ENCODE results near the gene PAK1. TPM values are rescaled to one million over a fixed set of nuclear protein-coding genes. Genes with fewer than 3 reads are reported as not detected.

Gene PAK1
- total and polyA plus RNA-seq, 10 of the 15 experiments (the other 5 are each of a cell fraction or from before 2014, with no cell fraction given), result 43.8 to 321 (median 110) TPM

DNA sequence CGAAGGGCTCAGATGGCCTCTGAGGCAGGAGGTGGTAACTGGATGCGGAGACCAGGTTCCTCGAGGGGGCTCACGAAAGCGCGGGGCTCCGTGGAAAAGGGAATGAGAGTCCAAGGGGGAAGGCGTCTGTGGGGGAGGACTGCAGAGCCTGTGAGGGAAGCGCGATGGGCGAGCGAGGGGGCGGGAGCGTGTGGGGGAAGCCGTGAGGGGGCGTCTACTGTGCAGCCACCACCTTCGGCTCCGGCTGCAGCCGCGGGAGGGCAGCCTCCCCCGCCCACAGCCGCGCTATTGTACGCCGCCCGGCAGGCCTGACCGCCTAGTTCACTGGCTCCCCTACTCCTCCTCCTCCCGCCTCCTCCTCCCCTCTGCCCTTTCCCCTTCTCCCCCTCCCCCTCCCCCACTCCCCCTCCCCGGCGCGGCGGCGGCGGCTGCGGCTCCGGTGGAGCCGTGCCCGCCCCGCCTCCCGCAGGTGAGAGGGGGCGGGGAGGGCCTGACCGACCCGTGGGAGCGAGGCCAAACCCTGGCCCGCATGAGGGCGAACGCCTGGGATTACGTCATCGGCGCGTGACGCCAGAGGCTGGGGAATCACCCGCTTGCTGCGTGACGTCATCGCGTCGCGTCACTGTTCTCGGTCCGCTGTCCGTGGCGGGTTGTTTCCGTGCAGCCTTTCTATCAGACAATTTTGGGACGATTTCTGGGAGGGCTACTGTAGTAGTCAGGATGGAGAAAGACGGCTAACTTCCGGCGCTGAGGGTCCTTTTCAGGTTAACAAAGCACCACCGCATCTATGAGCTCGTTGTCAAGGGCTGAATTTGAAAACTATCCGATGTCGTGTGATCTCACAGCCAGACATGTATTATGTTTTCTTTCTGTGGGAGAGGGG, at the start of gene PAK1 (continued):
- TF ChIP-seq, protein P1, sequence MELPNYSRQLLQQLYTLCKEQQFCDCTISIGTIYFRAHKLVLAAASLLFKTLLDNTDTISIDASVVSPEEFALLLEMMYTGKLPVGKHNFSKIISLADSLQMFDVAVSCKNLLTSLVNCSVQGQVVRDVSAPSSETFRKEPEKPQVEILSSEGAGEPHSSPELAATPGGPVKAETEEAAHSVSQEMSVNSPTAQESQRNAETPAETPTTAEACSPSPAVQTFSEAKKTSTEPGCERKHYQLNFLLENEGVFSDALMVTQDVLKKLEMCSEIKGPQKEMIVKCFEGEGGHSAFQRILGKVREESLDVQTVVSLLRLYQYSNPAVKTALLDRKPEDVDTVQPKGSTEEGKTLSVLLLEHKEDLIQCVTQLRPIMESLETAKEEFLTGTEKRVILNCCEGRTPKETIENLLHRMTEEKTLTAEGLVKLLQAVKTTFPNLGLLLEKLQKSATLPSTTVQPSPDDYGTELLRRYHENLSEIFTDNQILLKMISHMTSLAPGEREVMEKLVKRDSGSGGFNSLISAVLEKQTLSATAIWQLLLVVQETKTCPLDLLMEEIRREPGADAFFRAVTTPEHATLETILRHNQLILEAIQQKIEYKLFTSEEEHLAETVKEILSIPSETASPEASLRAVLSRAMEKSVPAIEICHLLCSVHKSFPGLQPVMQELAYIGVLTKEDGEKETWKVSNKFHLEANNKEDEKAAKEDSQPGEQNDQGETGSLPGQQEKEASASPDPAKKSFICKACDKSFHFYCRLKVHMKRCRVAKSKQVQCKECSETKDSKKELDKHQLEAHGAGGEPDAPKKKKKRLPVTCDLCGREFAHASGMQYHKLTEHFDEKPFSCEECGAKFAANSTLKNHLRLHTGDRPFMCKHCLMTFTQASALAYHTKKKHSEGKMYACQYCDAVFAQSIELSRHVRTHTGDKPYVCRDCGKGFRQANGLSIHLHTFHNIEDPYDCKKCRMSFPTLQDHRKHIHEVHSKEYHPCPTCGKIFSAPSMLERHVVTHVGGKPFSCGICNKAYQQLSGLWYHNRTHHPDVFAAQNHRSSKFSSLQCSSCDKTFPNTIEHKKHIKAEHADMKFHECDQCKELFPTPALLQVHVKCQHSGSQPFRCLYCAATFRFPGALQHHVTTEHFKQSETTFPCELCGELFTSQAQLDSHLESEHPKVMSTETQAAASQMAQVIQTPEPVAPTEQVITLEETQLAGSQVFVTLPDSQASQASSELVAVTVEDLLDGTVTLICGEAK (IDR thresholded peaks at IDR 0.05; ENCODE audit: borderline replicate concordance), result no peak; the same call in 1 of the 2 replicates
- TF ChIP-seq STAT3 (IDR thresholded peaks at IDR 0.05; ENCODE audit: low read depth, low read length) (no peak), EZH2 (IDR thresholded peaks at IDR 0.05; ENCODE audit: borderline replicate concordance, control insufficient read depth, low read depth, low read length) (no peak), EGR1 (IDR thresholded peaks at IDR 0.05; ENCODE audit: borderline replicate concordance in 1 of 2, low read depth in 2 of 2, low read length in 2 of 2) (peak in 1 of 2 experiments; percentile 97; a peak in 2 of 3 replicates), CHD4 (IDR thresholded peaks at IDR 0.05) (no peak), NBN (IDR thresholded peaks at IDR 0.05) (peak; percentile 100), SIN3A (IDR thresholded peaks at IDR 0.05; ENCODE audit: low read depth, low read length) (no peak), PRDM15 (CRISPR knock-in tag; IDR thresholded peaks at IDR 0.05) (peak; percentile 82), CEBPB (IDR thresholded peaks at IDR 0.05; ENCODE audit: borderline replicate concordance in 1 of 2, low read depth in 2 of 2, low read length in 2 of 2) (peak in 1 of 2 experiments; percentile 35; a peak in 1 of 4 replicates), SREBF1 (IDR thresholded peaks at IDR 0.05; ENCODE audit: low read length) (no peak), RBBP5 (conservative IDR thresholded peaks at IDR 0.05) (no peak), SMARCA5 (IDR thresholded peaks at IDR 0.05) (no peak), HDGF (IDR thresholded peaks at IDR 0.05) (no peak), EED (IDR thresholded peaks at IDR 0.05; ENCODE audit: low read depth) (peak; percentile 28; the same call in 1 of the 2 replicates), SREBF2 (IDR thresholded peaks at IDR 0.05; ENCODE audit: low read length) (no peak), NFYA (IDR thresholded peaks at IDR 0.05; ENCODE audit: borderline replicate concordance, low read depth, low read length) (no peak), MYC (IDR thresholded peaks at IDR 0.05; ENCODE audit: insufficient read depth, insufficient read length, insufficient replicate concordance, low read length, severe bottlenecking) (peak; percentile 8), KAT2A (conservative IDR thresholded peaks at IDR 0.05; ENCODE audit: control insufficient read depth, low read depth, low read length) (no peak)
- TF ChIP-seq, protein P2, sequence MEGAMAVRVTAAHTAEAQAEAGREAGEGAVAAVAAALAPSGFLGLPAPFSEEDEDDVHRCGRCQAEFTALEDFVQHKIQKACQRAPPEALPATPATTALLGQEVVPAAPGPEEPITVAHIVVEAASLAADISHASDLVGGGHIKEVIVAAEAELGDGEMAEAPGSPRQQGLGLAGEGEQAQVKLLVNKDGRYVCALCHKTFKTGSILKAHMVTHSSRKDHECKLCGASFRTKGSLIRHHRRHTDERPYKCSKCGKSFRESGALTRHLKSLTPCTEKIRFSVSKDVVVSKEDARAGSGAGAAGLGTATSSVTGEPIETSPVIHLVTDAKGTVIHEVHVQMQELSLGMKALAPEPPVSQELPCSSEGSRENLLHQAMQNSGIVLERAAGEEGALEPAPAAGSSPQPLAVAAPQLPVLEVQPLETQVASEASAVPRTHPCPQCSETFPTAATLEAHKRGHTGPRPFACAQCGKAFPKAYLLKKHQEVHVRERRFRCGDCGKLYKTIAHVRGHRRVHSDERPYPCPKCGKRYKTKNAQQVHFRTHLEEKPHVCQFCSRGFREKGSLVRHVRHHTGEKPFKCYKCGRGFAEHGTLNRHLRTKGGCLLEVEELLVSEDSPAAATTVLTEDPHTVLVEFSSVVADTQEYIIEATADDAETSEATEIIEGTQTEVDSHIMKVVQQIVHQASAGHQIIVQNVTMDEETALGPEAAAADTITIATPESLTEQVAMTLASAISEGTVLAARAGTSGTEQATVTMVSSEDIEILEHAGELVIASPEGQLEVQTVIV (IDR thresholded peaks at IDR 0.05; ENCODE audit: borderline replicate concordance, partially characterized antibody), result no peak

Measured in GM12878 (cell line).